Stimulated activated CD8-positive, alpha-beta memory T cell treated with anti-CD3 and anti-CD28 coated beads, Interleukin-12 subunit alpha, Interleukin-12 subunit beta, amount 100 ng/mL, for 1 hour (primary cell): Measurements from ENCODE around the gene IL9.
A peak's percentile ranks its signal among the peaks of the same experiment; 100 is the strongest.

ENCODE experiments used
- DNase-seq: peaks from one replicate; pipeline ENCODE4 v3.0.0-alpha.2; 2020; ENCODE audit warnings: low read depth

Gene IL9

DNA sequence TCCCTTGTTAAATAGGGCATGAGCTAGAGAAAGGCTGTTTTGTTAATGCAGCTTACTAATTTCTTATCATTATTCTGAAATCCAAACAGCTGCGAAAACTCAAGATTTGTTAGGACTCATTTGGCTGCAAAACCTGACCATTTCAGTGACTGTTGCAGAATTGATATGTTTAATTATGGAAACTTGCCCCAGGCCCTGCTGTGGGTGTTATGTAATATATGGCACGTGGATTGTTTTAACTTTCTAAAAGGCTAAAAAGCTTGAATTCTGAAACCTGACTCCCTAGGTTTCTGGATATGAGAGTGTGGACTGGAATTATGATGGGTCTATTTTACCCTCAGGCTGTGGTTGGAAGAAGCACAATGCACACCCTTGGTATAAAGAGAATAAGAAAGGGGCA, 4.4 kb downstream of the IL9 start:
- no peak for DNase-seq

DNA sequence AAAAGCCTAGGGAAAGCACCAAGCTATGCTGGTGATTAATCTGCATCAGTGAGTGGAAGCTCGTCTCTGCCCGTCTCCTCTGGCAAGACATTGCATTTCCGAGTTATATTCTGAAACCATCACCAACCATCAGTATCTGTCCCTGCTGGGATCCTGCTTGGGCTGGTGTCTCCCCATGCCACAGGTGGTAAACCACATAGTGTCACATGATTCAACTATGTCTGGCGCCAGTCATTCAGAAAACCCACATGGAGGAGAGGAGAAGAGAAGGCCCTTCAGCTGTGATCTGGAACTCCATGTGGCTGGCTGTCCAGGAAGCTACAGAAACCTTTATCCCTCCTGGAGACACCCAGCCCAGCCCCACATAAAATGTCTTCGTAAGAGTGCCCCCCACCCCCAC, 4.8 kb downstream of the IL9 start:
- DNase-seq = no peak

DNA sequence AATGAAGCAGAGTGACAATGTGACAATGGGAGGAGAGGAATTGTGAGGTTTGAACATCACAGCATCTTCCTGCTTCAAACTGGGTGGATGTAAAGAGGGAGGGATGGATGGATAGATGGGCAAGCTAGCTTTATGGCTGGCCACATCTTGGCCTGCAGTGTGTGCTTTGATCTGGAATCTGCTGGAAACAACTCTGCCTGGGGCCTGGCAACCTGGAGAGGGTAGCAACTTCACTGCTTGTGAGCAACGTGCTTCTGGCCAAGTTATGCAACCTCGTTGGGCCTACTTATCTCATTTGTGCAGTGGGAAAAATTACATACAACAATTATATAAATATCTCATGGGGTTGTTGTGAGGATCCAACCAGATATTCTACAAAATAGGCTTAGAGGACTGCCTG, 5.3 kb downstream of the IL9 start:
- no peak for DNase-seq

DNA sequence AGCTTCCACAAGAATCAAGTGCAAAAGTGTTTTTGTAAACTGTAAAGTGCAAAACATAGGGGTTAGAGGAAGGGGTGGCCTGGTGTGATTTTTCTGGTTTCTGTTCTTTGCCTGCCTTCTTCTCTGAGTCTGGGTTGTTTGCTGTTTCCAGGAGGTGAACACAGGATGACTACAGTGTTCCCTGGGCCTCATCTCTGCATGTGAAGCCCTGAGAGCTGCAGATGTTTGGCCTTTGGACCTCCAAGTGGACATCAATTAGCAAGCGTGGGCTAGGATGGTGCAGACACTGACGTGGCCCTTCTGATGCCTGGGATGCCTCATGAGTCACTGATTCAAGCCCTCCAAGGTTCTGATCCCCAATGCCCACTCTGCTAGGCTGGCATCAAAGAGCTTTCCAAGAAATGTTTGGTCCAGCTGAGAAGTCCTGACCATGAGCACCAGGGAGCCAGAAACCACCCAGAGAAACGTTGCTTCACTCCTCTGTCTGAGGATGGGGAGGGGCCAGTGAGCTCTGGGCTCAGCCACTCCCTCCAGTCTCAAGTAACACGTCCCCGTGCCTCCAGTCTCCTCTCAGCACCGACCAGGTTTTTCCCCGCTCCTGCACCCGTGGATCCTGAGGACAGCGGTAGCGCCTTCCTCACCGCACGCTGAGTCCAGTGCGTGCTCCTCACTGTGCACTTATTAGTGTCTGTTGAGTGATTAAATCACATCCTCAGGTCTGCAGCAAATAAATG, 7.6 kb downstream of the IL9 start:
- no peak for DNase-seq

DNA sequence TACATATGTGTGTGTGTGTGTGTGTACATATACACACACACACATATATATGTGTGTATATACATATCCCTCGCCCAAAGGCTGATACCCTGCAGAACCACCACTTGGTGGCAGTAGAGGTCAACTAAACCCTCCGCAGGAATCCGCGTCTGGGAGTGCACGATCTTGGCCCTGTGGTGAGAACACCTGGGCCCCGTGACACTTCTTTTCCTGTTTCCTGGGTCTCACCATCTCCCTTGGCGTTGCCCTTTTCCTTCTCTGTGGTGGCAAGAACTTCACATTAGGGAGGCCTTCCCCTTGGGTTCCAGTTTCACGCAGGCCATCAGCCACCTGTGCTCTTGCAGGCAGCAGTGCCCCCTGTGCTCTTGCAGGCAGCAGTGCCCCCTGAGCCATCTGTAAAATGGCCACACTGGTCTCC, 8.2 kb downstream of the IL9 start:
- DNase-seq = peak; percentile 29

DNA sequence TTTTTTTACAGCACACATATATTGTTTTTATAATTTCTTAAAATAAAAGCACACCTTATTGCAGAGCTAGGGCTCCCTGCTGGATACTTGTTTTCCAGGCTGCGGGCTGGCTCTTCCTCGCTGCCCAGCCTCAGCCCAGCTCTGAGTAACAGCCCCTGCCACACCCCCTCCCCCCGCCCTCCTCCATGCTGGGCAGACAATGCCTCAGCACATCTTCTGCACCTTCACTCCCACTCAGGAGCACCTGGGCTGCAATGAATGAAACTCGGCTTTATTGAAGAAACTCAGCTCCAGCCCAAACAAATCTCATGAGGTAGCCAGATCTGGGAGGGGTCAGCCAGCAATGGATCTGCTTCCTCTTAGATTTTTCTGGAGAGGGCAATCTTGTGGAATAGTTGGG, 9.5 kb downstream of the IL9 start:
- no peak for DNase-seq

DNA sequence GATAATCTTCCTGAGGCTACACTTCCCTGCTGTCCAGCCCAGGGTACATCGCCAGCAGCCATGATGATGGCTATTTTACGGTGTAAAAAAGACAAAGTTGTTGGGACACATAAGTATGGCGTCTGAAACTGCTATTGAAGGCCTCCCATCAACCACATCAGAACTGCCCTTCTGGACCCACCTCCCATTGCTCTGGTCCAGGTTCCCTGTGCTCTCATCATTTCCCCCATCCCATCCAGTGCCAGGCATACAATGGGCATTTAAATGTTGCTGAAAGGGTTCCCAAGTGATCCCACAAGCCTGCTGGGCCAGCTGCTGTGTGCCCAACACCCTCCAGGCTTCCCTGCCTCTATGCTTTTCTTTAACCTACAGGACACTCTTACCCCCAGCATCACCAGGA, 10.6 kb downstream of the IL9 start:
- DNase-seq = no peak

DNA sequence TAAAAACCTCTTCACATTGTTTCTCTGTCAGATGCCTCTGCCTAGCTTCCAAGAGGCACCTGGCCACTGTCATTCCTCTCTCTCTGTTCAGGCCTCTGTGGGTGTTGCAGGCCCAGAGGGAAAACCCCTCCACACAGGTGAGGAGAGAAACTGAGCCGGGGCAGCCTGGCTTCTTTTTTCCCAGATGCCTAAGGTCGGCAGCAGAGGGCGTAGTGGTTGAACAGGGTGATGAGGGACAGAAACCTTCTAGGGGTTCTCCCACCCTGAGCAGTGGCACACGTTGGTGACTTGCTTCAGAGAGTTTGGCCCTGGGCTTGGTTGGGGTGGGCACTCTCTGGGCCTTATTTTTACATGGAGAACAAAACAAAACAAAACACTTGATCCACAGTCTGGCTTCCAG, 12.2 kb downstream of the IL9 start:
- no peak for DNase-seq

DNA sequence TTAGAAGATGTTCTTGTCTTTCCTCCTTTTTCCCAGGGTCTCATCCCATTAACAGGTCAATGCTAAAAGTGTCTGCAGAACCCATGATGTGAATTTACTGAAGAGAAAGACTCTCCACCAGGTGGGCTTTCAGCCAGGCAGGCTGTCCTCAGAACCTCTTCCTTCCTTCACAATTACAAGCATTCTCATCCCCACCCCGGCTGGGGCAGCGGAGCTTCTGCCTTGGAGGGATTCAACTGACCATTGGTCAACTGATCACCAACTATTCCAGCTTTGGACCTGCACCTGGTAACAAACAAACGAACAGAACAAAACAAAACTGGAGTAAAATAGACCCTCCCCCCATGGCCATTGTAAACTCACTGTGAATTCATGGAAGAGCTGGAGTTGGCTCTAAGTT, 12.6 kb downstream of the IL9 start:
- DNase-seq = no peak

DNA sequence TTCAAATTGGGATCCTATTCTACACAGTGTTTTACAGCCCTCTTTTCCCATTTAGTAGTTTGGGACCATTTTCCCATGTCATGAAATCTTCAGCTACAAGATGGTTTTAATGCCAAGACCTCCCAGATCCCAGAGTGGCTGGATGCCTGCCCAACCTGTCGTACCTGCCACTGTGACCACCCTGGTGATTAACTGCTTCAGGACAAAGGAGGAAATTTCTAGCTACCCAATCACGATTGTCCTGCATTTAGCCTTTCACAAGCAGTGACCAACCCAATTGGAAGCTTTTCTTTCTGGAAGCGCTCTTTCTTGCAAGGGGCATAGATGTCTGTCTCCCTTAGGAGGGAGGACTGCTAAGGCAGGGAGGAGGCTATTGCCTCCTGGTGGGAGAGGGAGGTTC, 13.8 kb downstream of the IL9 start:
- DNase-seq = no peak

DNA sequence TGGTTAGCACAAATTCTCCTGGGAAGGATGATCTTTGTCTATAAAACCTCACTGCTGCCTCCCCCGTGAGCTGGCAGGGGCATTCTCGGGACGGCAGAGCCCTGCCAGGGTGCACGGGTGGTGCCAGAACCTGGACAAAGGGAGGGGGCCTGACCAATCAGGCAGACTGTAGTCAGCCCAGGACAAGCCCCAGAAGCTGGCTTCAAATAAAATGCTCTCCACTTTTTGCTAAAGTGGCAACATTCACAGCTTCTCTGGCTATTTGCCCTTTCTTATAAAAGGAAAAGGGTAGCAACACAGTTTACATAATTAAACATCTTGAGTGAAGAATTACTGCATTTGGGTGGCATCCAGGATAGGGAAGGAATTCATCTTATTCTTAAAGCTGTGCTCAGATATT, 14.4 kb downstream of the IL9 start:
- no peak for DNase-seq

DNA sequence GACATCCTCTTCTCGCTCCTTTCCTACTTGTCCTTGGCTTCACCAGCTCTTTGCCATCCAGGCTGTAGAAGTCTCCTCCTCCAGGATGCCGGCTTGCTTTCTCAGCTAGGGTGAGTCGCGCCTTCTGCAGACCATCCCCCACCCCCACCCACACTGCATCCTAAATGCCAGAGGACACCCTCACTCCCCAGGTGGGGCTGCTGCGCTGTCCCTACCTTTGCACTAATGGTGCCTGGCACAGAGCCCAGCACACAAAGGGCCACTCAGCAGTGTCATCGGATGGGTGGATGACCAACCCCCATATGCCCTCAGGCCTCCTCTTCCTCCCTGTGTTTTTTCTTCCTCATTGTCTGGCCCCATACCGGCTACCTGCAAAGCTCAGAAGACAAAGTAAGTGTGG, 14.8 kb downstream of the IL9 start:
- no peak for DNase-seq

DNA sequence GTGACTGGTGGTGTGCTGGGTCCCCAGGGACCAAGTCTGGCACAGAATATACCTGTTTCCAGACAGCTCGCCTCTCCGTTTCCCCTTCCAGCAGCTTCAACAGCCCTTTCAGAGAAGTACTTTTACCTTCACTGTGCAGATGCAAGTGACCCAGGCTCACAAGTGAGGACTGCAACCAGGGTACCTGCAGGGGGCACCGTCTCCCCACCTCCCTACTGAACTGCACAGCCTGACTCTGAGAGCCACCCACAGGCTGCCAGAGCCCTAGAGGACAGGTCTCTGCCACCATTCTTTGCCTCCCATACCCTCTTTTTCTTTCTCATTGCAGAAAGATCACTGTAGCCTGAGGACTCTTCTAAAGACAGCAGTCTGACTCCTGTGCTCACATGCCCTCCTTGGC, 15.4 kb downstream of the IL9 start:
- no peak for DNase-seq

DNA sequence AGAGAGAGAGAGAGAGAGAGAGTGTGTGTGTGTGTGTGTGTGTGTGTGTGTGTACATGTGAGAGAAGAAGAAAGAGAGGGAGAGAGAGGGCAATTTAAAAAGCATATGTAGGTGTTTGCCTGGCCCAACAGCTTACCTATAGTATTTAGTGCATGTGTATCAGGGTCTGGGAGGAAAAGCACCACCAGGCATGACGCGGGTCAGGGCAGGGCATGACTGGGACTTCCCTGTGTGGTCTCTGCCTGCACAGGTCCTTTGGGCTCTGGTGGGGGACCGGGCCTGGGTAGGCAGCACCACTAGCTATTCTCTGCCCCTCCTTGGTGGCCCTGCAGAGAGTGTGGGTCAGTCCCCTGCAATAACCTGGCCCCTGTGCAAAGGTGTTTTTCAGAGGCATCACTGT, 16.1 kb downstream of the IL9 start:
- no peak for DNase-seq

DNA sequence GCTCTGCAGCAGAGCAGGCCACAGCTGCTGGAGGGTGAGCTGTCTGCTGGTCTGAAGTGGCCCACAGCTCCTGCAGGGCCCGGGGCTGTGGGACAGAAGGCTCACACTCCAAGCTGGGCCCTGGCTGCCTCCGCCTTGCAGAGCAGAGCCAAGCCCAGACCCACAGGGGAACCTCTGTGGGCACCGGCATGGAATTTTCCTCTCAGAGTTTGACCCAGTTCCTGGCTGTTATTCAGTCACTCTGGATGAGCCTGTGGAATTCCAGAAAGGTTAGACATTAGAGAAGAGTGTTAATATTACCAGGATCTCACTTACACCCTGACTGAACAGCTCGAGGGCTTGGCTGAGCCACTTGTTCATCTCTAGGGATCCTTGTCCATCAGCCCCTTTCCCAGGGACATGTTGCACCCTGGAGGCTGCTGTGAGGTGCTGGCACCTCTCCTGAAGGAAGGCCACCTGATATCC, 17.5 kb downstream of the IL9 start:
- DNase-seq = no peak

DNA sequence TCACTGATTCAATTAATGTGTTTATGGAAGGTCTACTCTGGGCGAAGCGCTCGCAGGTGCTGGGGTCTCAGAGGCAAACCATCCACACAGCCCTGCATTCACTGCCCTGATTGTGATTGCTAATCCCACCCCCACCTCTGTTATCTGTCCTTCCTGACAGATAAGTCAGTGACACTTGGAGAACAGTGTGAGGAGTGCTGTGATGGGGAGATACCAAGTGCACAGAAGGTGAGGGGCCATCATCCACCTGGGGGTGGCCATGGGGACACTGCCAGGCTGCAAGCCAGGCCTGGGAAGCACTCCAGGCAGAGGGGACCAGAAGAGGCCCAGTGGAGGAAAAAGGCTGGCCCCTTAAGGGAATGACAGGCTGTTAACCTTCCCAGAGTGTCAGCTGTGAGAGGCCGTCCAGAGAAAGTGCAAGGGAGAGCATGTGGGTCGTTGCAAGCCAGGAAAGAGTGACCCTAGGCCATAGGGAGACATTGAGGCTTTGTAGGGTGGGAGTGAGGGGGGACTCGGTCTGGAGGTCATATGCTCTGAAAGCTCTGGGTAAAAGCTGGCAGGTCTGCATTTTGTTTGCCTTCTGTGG, 18.0 kb downstream of the IL9 start:
- no peak for DNase-seq

DNA sequence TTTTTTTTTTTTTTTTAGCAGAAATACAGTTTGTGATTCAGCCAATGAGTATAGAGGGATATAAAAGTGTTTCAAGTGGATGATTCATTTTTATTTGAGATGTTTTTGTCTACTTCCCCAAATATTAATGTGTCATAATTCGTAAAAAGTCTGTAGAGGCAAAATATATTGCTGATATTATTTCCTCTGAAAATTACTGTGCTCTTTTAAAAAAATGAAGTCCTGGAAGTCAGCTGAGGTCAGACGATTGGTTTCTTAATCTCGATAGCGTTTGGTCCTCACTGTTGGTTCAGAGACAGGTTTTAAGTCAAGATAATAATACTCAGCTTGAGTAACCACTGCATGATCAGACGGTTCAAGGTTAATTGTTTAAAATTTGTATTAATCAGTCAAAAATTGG, 19.5 kb downstream of the IL9 start:
- DNase-seq = no peak

DNA sequence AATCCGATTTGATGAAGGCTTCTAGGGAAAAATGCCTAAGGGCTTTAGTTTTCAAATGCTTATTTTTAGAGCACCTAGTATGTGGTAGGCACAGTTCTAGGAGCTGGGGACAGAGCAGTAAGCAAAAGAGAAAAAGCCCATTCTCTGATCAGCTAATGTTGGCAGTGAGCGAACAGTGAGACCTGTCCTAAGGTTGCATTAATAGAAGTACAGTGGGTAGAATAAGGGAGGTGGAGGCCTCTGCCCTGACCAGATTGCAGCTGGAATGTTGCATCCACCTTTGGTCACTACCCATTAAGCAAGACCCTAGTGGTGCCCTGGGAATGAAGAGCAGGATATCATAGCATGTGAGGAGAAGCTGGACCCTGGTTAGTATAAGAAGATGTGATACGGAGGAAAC, 20.1 kb downstream of the IL9 start:
- no peak for DNase-seq

DNA sequence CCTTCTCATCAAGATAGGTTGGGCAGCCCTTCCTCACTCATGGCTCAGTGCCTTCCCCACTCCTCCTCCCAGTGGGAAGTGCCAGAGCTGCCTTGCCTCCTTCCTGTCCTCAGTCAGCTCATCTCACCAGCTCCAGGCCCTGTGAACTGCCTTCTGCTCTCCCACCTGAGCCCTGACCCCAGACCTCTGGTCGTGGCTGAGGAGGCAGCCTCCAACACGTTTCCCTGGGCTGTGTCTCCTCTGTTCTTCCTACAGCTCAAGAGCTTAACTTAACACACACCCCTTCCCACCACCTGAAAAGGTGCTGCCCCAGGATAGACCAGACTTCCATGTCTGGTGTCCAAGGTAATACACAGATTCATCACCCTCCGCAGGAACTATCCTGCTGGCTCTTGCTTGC, 21.2 kb downstream of the IL9 start:
- DNase-seq = no peak

DNA sequence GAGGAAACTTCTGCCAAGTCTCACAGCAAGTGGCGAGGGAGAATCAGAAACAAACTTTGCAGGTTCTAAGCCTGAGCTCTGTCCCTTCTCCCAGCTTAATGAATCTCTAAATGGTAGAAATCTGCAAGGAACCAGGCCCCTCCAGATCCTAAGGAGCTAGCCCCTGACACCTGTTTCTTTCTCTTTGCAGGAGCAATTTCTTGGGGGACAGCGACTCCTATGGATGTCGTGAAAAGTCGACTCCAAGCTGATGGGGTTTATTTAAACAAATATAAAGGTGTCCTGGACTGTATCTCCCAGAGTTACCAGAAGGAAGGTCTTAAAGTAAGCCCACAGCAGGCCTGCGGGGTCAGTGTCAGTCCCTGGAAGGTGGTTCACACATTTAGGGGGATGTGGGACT, 21.8 kb downstream of the IL9 start:
- DNase-seq = no peak

DNA sequence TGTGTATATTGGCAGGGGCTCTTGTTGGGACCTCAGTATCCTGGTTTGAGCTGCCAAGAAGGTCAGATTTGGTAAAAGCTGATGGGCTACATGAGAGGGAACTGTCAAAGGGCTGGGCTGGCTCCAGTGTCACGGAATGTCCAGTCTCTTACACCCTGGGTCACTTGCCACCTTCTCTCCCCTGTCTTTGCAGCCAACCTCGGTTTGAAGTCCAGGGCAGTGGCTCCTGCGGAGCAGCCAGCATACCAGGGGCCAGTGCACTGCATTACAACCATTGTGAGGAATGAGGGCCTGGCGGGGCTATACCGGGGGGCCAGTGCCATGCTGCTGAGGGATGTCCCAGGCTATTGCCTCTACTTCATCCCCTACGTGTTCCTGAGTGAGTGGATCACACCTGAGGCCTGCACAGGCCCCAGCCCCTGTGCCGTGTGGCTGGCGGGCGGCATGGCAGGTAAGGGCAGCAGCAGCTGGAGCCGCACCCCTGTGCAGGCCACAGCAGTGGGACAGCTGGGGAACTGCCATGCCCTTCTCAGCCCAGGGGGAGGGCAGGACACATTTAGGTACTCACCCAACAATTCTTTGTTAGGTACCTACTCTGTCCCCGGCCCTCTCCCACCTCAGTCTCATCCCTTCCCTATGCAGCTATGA, 24.2 kb downstream of the IL9 start:
- no peak for DNase-seq

DNA sequence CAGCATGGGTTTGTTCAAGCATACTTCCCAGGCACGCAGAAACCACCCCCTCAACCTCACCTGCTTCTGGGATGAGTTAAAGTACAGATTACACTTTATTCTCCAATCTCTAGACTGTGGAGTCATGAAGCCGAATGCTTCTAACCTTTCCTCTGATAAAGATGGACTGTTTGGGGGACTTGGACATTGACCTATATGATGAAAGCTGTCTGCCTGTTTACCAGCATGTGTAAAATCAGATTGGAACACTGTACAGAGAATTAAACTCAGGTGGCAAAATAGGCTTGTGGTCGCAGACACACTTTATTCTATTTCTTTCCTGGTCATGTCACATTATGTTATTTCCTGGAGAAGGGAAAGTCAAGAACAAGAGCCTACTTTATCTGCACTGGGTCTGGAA, 25.7 kb downstream of the IL9 start:
- DNase-seq = no peak

DNA sequence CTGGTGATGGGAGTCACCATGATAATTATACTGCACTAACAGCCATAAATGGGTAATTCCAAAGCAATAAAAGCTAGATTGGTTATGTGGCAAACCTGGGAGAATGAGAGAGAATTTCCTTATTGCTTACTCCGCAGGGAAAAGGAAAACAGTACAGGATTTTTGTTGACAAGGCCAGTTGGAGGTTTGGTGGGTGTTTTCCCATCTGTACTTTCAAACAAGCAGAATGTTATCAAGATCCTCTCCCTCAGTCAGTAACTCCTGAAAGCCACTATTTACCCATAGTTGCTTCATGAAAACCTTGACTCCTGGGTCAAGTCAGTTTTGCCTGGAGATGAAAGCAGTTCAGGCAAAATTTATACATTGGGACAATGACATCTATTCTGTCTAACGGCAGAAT, 26.4 kb downstream of the IL9 start:
- no peak for DNase-seq

DNA sequence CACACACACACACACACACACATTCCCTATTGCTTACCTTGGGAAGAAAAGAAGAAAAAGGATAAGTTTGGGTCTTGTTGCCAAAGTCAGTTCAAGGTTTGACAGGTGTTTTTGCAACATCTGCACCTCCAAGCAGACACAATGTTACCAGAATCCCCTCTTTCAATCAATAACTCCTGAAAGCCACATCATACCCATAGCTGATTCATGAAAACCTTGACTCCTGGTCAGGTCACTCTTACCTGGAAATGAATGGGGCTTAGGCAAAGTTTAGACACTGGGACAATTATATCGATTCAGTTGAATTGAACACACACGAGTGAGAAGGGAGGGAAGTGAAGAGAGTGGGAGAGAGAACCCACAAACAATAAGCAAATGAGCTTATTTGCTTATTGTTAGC, 27.0 kb downstream of the IL9 start:
- DNase-seq = no peak
